Neuron (in vitro differentiated cells): ENCODE measurements around the gene TNFSF10.

Experiments
- H2AFZ ChIP-seq: one replicate; pipeline ENCODE4 v1.6.1; 2013; ENCODE audit warnings: low read depth, mild to moderate bottlenecking, inconsistent platforms, low read length, moderate library complexity
- H3K27me3 ChIP-seq: one replicate; pipeline ENCODE4 v1.6.1; 2013; ENCODE audit warnings: low read length; ENCODE audit not compliant: insufficient read depth
- H3K36me3 ChIP-seq: one replicate; pipeline ENCODE4 v1.6.1; 2013; ENCODE audit warnings: low read length; ENCODE audit not compliant: insufficient read depth
- H3K4me1 ChIP-seq: one replicate; pipeline ENCODE4 v1.6.1; 2013; ENCODE audit warnings: low read length; ENCODE audit not compliant: insufficient read depth
- H3K4me3 ChIP-seq: 2 replicates; pipeline ENCODE4 v1.5.1; 2013; ENCODE audit warnings: mild to moderate bottlenecking, low read length, moderate library complexity
- H3K9me3 ChIP-seq: one replicate; pipeline ENCODE4 v1.6.1; 2013; ENCODE audit warnings: low read length

Gene TNFSF10

DNA sequence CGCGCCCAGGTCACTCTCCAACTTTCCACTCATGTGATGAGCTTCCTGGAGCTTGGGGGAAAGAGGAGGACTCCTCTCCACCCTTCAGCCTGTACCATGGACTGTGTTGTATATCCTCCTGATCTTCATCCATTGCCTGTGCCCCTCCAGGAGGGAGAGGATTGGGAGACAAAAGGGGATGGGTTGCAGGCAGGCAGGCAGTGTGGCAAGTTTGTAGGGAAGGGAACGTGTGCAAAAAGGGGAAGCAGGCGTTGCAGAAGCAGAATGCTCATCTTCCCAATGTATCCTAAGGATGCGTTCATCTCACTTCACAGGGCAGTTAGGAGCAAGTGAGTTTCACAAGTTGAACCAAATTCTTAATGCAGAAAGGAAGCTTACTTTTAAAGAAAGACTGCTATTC, 46.9 kb downstream of the TNFSF10 start:
- no peaks in the 10 kb centered on the region for H3K36me3 ChIP-seq
- no peak overlapping the region for H2AFZ ChIP-seq
- H3K27me3 ChIP-seq: peaks cover 7% of the 10 kb centered on the region
- H3K4me1 ChIP-seq: no peaks in the 10 kb centered on the region
- H3K4me3 ChIP-seq: no peak overlapping the region
- peaks cover 2% of the 10 kb centered on the region for H3K9me3 ChIP-seq

DNA sequence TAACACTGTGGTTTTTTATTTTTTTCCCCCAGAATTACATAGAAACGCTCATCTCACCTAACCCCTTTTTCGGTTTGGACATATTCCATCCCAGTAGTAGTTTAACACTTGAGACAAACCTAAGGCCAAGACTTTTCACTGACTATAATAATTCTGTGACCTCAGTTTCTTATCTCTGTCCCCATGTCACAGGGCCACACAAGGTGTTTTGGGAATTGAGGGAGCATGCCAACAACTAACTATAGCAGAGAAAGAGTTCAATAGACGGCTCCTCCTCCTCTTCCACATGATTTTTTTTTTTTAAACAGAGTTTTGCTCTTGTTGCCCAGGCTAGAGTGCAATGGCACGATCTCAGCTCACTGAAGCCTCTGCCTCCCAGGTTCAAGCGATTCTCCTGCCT, 47.5 kb downstream of the TNFSF10 start:
- H3K36me3 ChIP-seq: no peaks in the 10 kb centered on the region
- no peaks in the 10 kb centered on the region for H3K4me1 ChIP-seq
- no peak overlapping the region for H2AFZ ChIP-seq
- peaks cover 7% of the 10 kb centered on the region for H3K27me3 ChIP-seq
- no peak overlapping the region for H3K4me3 ChIP-seq
- H3K9me3 ChIP-seq: peaks cover 2% of the 10 kb centered on the region

DNA sequence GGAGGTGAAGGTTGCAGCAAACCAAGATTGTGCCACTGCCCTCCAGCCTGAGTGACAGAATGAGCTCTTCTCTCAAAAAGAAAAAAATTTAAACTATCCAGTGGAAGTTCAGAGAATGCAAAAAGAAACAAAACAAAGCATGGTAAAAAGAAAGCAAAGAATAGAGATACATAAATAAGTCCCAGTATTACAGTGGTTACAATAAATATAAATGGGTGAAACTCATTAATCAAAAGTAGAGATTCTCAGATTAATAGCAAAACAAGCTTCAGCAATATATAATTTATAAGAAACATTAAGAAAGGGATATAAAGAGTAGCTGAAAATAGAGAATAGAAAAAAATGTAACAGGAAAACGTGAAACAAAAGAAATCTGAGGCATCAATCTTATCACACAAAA, 51.3 kb downstream of the TNFSF10 start:
- no peak overlapping the region for H2AFZ ChIP-seq
- H3K9me3 ChIP-seq: peaks cover 2% of the 10 kb centered on the region
- H3K36me3 ChIP-seq: no peaks in the 10 kb centered on the region
- H3K4me3 ChIP-seq: no peak overlapping the region
- peaks cover 4% of the 10 kb centered on the region for H3K27me3 ChIP-seq
- H3K4me1 ChIP-seq: no peaks in the 10 kb centered on the region

DNA sequence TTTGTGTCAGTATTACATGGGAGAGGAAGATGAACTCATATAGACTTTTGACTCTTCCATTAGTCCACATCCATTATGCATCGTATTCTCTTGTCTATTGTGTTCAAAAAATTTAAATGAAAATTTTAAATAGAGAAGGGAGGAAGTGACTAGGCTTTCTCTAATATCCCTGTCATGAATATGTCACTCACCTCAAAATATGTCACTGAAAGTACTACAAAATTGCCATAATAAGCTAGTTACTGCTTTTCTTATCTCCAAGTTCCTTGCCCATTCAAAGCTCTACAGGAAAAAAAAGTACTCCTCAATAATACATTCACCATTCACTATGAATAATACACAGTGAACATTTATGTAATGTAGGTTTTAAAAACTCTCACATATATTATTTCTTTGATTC, 52.6 kb downstream of the TNFSF10 start:
- Histone ChIP-seq H3K27me3 (peaks cover 4% of the 10 kb centered on the region), H3K4me3 (no peak overlapping the region), H2AFZ (no peak overlapping the region), H3K9me3 (peaks cover 2% of the 10 kb centered on the region), H3K4me1 (no peaks in the 10 kb centered on the region), H3K36me3 (no peaks in the 10 kb centered on the region)

DNA sequence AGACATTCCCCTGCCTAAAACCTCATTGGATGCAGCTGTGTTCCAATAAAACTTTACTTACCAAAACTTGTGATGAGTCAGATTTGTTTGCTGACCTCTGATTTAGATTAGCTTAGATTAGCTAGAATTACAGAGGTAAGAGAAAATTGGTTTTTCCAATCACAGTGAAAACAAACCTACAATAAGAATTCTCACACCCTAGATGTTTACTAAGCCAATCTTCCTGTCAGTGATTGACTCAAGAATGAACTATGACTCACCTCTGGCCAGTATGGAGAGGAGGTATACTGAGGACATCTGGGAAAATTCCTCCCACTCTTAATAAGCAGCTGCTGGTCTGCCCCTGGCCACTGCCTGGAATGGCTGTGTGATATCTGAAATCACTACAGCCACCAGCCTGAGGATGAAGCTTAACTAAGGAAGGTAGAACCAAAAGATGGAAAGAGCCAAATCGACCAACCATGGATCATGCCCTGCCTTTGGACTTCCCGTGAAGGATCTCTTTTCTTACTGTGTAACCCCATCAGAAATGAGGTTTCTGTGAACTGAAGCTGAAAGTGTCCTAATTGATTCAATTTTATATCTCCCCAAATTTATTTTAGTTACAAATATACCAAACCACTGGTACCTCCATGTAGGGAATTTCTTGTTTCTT, 55.9 kb downstream of the TNFSF10 start:
- Histone ChIP-seq H3K4me3 (no peak overlapping the region), H3K36me3 (no peaks in the 10 kb centered on the region), H3K27me3 (no peaks in the 10 kb centered on the region), H3K4me1 (no peaks in the 10 kb centered on the region), H2AFZ (no peak overlapping the region), H3K9me3 (no peaks in the 10 kb centered on the region)

DNA sequence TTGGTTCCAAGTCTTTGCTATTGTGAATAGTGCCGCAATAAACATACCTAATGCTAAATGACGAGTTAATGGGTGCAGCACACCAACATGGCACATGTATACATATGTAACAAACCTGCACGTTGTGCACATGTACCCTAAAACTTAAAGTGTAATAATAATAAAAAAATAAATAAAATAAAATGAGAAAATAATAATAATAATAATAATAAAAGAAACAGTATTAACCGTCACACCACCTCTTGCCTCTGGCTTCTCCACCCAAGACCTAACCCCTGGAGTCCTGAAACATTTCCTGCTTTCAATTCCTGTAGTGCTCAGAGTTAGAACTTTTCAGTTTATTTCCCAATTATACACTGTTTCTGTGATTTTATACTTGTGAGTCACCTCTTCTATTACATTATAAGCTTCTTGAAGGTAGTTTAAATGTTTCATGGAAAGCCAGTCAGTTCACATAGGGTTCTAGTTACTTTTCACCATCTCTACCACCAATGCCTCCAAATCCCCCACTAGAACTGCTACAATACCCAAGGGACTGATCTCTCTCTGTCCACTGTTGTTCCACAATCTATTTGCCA, 56.6 kb downstream of the TNFSF10 start:
- H3K9me3 ChIP-seq: no peaks in the 10 kb centered on the region
- H3K4me3 ChIP-seq: no peak overlapping the region

DNA sequence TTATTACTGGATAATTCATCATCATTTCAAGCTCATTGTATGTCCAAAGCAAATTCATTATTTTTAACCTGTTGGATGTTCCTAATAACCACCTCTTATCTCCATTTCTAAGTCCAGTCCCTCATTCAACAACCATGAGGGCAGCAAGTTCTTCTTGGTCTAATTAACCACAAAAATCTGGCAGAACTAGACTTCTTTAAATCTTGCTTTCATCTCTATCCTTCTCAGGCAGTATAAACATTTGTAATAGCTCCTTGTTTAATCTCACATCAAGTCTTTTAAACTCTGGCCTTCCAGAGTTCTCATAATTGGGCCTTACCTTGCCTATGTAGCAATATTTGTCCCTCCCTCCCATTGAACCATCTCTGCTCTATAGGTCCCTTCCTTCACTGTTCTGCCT, 57.9 kb downstream of the TNFSF10 start:
- Histone ChIP-seq H2AFZ (no peak overlapping the region), H3K36me3 (no peaks in the 10 kb centered on the region), H3K27me3 (no peaks in the 10 kb centered on the region), H3K4me3 (no peak overlapping the region), H3K9me3 (no peaks in the 10 kb centered on the region), H3K4me1 (no peaks in the 10 kb centered on the region)

More for the DNA sequence above, 56.6 kb downstream of the TNFSF10 start:
- no peaks in the 10 kb centered on the region for H3K36me3 ChIP-seq
- no peaks in the 10 kb centered on the region for H3K27me3 ChIP-seq
- H2AFZ ChIP-seq: no peak overlapping the region
- H3K4me1 ChIP-seq: no peaks in the 10 kb centered on the region

DNA sequence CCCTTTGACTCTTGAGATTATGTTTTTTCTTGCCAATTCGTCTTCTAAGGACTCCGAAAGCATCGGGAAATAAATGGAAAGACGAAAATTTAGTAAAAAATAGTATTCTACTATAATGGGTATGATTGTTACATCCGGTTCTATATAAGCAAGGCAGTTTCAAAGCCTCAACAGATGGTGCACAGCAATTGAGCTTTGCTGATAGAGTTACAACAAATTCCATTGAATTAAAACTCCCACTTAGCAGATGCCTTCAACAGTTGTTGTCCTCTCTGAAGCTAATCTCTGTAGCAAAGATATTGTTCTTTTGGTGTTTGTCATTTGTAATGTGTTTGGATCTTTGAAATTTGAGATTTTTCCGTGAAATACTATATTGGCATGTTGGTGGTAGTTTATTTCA, 58.9 kb downstream of the TNFSF10 start:
- Histone ChIP-seq H3K36me3 (no peaks in the 10 kb centered on the region), H3K4me3 (no peak overlapping the region), H3K9me3 (no peaks in the 10 kb centered on the region), H3K27me3 (peaks cover 6% of the 10 kb centered on the region), H3K4me1 (no peaks in the 10 kb centered on the region), H2AFZ (no peak overlapping the region)

DNA sequence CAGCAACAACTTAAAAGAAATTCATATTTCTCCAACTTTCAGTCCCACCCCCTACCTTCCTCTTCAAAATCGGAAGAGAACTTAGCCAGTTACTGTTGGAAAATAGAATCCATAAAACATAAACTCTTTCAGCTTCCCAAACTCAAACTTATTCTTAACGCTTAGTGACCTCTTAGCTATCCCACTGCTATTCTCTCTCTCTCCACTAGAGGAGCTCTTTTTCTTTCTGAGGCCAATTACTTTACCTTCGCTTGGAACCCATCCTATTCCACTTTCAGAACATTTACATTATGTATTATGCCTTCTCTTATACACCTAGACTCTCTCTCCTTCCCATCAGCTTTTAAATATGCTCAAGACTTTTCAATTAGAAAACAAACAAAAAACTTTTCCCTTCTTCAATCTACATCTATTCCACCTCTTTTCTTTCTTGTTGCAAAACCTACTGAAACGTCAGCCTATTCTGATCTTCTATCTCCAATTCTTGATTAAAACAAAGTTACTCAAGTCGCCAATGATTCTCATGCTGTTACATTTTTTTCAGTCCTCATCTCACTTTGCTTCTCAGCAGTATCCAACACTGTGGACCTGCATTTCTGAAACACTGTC, 61.6 kb downstream of the TNFSF10 start:
- peaks cover 6% of the 10 kb centered on the region for H3K27me3 ChIP-seq
- H3K36me3 ChIP-seq: no peaks in the 10 kb centered on the region
- no peaks in the 10 kb centered on the region for H3K9me3 ChIP-seq
- H3K4me1 ChIP-seq: no peaks in the 10 kb centered on the region
- H2AFZ ChIP-seq: no peak overlapping the region
- H3K4me3 ChIP-seq: no peak overlapping the region

DNA sequence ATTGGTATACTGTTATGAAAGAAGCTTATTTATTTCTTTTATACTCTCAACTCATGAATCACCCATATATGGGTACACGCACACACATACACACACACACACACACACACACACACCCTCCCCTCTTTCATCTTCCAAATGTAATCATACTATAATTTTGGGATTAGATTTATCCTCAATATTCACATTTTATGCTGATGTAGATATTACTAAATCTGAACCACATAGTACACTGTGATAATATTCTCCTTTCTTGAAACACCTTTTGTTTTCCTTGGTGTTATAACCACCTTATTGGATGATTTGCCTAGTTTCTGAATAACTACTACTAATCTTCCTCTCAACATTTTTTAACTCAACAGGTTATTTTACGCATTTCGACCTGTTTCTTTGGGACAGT, 66.8 kb downstream of the TNFSF10 start:
- Histone ChIP-seq H3K27me3 (peaks cover 8% of the 10 kb centered on the region), H3K36me3 (no peaks in the 10 kb centered on the region), H3K9me3 (no peaks in the 10 kb centered on the region), H3K4me3 (no peak overlapping the region), H2AFZ (no peak overlapping the region), H3K4me1 (no peaks in the 10 kb centered on the region)
